HG02970 (cell line): ENCODE measurements around the gene ANAPC5.

ENCODE experiments used
- ATAC-seq: cut with Tn5 transposase; IDR thresholded peaks from one replicate; pipeline ENCODE4 v1.9.1; 2021; ENCODE audit warnings: mild to moderate bottlenecking, moderate library complexity, moderate number of reproducible peaks; ENCODE audit not compliant: unreplicated experiment, low FRiP score

Gene ANAPC5

GRCh38 chr12:121264135-121264534, 88.1 kb downstream of the ANAPC5 start:
- ATAC-seq, result no peak

- no peak for ATAC-seq
Measured at GRCh38 chr12:121263206-121263935, 88.8 kb downstream of the ANAPC5 start.

GRCh38 chr12:121261398-121261797, 90.8 kb downstream of the ANAPC5 start:
- ATAC-seq, result no peak

GRCh38 chr12:121260091-121260490, 92.1 kb downstream of the ANAPC5 start:
- ATAC-seq, result no peak

GRCh38 chr12:121259074-121259473, 93.1 kb downstream of the ANAPC5 start:
- ATAC-seq, result no peak
